Endothelial cell of umbilical vein (primary cell): Measurements from ENCODE around the gene TRPM5. TPM values are rescaled to one million over a fixed set of nuclear protein-coding genes. Genes with fewer than 3 reads are reported as not detected.

Experiments
- BruUV-seq: library from RNA; stranded (reverse); fragments of 400-500 nt; replicated peaks from 2 replicates; lab custom pipeline; 2021; lab: Mats Ljungman, UMichigan
- CTCF ChIA-PET: fragments of 300-600, 350-600 bp; sonication (Branson Sonifier 250); formaldehyde crosslinking; loops from one replicate; lab custom pipeline; 2021; ENCODE audit warnings: antibody characterized with exemption, inconsistent platforms; lab: Charles Lee
- POLR2A ChIA-PET: fragments of 300-600, 350-600 bp; sonication (Branson Sonifier 250); formaldehyde crosslinking; loops from one replicate; lab custom pipeline; 2021; ENCODE audit warnings: antibody characterized with exemption, inconsistent platforms; lab: Charles Lee
- DNase-seq: peaks from one replicate; pipeline ENCODE4 v3.0.0-alpha.2; 2011; ENCODE audit warnings: low read depth, low spot score
- FAIRE-seq: peaks from 2 replicates; lab custom pipeline; 2011; peaks lifted over from hg19 to GRCh38; lab: Jason Lieb, UNC
- H2AFZ ChIP-seq: 2 replicates; pipeline ENCODE4 v1.6.0; 2012; ENCODE audit warnings: low read depth, low read length, control low read depth, inconsistent platforms
- H3K27ac ChIP-seq: 2 replicates; pipeline ENCODE4 v1.5.1; 2011; ENCODE audit warnings: low read depth, mild to moderate bottlenecking, control low read depth, low read length, moderate library complexity; ENCODE audit not compliant: insufficient read depth
- H3K27me3 ChIP-seq, 2 experiments: 2 replicates each; pipeline versions ENCODE4 v1.6.0 to v1.6.1; 2011; ENCODE audit warnings: low read length in 2 of 2, mixed read lengths in 1 of 2; ENCODE audit not compliant: control insufficient read depth in 2 of 2, insufficient read depth in 2 of 2
- H3K36me3 ChIP-seq, 2 experiments: 2 replicates in 1 of 2; 3 replicates in 1 of 2; pipeline ENCODE4 v1.5.1; 2011; ENCODE audit warnings: low read length in 2 of 2, mild to moderate bottlenecking in 1 of 2, moderate library complexity in 1 of 2; ENCODE audit not compliant: control insufficient read depth in 2 of 2, insufficient read depth in 2 of 2; ENCODE audit errors: extremely low read depth in 1 of 2
- H3K4me1 ChIP-seq: 3 replicates; pipeline ENCODE4 v1.5.1; 2011; ENCODE audit warnings: mild to moderate bottlenecking, low read length; ENCODE audit not compliant: control insufficient read depth, insufficient read depth; ENCODE audit errors: extremely low read depth
- H3K4me2 ChIP-seq: 2 replicates; pipeline ENCODE4 v1.6.1; 2011; ENCODE audit warnings: low read length, control low read depth, mixed read lengths; ENCODE audit not compliant: insufficient read depth
- H3K4me3 ChIP-seq, 3 experiments: fragments of 200-600 bp in 1 of 3; sonication (generic), shearing (Covaris generic) in 1 of 3; replicated peaks in 1 of 3; 2 replicates each; pipeline ENCODE4 v1.5.1; 2011 to 2016; ENCODE audit warnings: control low read depth in 3 of 3, low read length in 3 of 3, mild to moderate bottlenecking in 2 of 3, inconsistent platforms in 1 of 3, low read depth in 1 of 3, moderate library complexity in 1 of 3; ENCODE audit not compliant: insufficient read depth in 1 of 3
- H3K79me2 ChIP-seq: 2 replicates; pipeline ENCODE4 v1.6.0; 2012; ENCODE audit warnings: low read length, inconsistent platforms; ENCODE audit not compliant: control insufficient read depth, insufficient read depth
- H3K9ac ChIP-seq: replicated peaks from 2 replicates; pipeline ENCODE3; 2011; ENCODE audit warnings: low read length, control low read depth; ENCODE audit not compliant: insufficient read depth; ENCODE audit errors: extremely low read depth
- H3K9me1 ChIP-seq: replicated peaks from 3 replicates; pipeline ENCODE4 v1.6.0; 2011; ENCODE audit warnings: mild to moderate bottlenecking, low read length; ENCODE audit not compliant: control insufficient read depth, insufficient read depth; ENCODE audit errors: extremely low read depth
- H3K9me3 ChIP-seq: replicated peaks from 2 replicates; pipeline ENCODE4 v1.5.1; 2012; ENCODE audit warnings: low read length, inconsistent platforms; ENCODE audit not compliant: control insufficient read depth, insufficient read depth
- H4K20me1 ChIP-seq: replicated peaks from 2 replicates; pipeline ENCODE3; 2011; ENCODE audit warnings: mild to moderate bottlenecking, low read length; ENCODE audit not compliant: control insufficient read depth, insufficient read depth; ENCODE audit errors: extremely low read depth
- EZH2 ChIP-seq: IDR thresholded peaks from 2 replicates; pipeline ENCODE4 v1.6.1; 2012; ENCODE audit warnings: borderline replicate concordance, low read depth, mild to moderate bottlenecking, moderate library complexity, low read length, inconsistent platforms; ENCODE audit not compliant: severe bottlenecking
- FOS ChIP-seq: IDR thresholded peaks from 2 replicates; pipeline ENCODE4 v1.6.1; 2011; ENCODE audit warnings: mild to moderate bottlenecking, low read length, moderate library complexity, borderline replicate concordance; ENCODE audit not compliant: insufficient read depth
- GATA2 ChIP-seq: IDR thresholded peaks from 2 replicates; pipeline ENCODE4 v1.7.0; 2011; ENCODE audit warnings: low read depth, mild to moderate bottlenecking, moderate library complexity, mixed read lengths, low read length; ENCODE audit not compliant: insufficient read length, insufficient read depth
- JUN ChIP-seq: IDR thresholded peaks from 2 replicates; pipeline ENCODE4 v1.6.1; 2011; ENCODE audit warnings: borderline replicate concordance, low read depth; ENCODE audit not compliant: insufficient read length, insufficient read depth
- MYC ChIP-seq: IDR thresholded peaks from one replicate; pipeline ENCODE4 v1.6.1; 2011; ENCODE audit warnings: mild to moderate bottlenecking, low read depth, low read length
- POLR2A ChIP-seq: IDR thresholded peaks from 2 replicates; pipeline ENCODE4 v1.6.1; 2012; ENCODE audit warnings: low read depth, mild to moderate bottlenecking, control low read depth, low read length
- POLR2AphosphoS5 ChIP-seq: IDR thresholded peaks from 2 replicates; pipeline ENCODE4 v1.6.1; 2012; ENCODE audit warnings: low read depth, mild to moderate bottlenecking, control low read depth, low read length, moderate library complexity; ENCODE audit not compliant: insufficient read depth
- dilution Hi-C: fragments of 300-500 bp; cut with MboI; formaldehyde crosslinking; loops from one replicate; pipeline ENCODE4 v1.15.0; 2019; ENCODE audit warnings: low sequenced_read_pairs; ENCODE audit not compliant: extremely low pct_ligation_motif_present
- intact Hi-C: fragments of 100-400 bp; cut with micrococcal nuclease; formaldehyde crosslinking; loops from one replicate; pipeline ENCODE4 v1.10.0; 2022
- polyA plus RNA-seq, 4 experiments: library from polyadenylated mRNA; depleted of rRNA in 3 of 4; stranded (reverse) in 3 of 4; unstranded in 1 of 4; fragments of >200 nt; gene quantifications; 2 replicates each; pipeline versions ENCODE4 v1.2.1 to v1.2.3, GENCODE V29; 2011 to 2012; ENCODE audit warnings: missing spikeins in 1 of 4
- total RNA-seq: library from RNA; stranded (reverse); gene quantifications from 2 replicates; pipeline ENCODE4 v1.2.3, GENCODE V29; 2021
- TF ChIP-seq, protein P1 (sequence below): IDR thresholded peaks from 2 replicates; pipeline ENCODE4 v1.6.1; 2011; ENCODE audit not compliant: insufficient read depth, insufficient read length
- TF ChIP-seq, protein P2 (sequence below), 2 donors: IDR thresholded peaks; 1 replicate in 1 of 2; 2 replicates in 1 of 2; pipeline ENCODE4 v1.5.1; 2011; ENCODE audit warnings: low read length in 2 of 2, mild to moderate bottlenecking in 2 of 2, moderate library complexity in 2 of 2, control low read depth in 1 of 2, inconsistent platforms in 1 of 2, low read depth in 1 of 2; ENCODE audit not compliant: insufficient read depth in 1 of 2; ENCODE audit errors: extremely low read depth in 1 of 2

TRPM5 gene
- total and polyA plus RNA-seq, 2 donors (not counting 3 experiments of a cell fraction or from before 2014, with no cell fraction given) = not detected

DNA sequence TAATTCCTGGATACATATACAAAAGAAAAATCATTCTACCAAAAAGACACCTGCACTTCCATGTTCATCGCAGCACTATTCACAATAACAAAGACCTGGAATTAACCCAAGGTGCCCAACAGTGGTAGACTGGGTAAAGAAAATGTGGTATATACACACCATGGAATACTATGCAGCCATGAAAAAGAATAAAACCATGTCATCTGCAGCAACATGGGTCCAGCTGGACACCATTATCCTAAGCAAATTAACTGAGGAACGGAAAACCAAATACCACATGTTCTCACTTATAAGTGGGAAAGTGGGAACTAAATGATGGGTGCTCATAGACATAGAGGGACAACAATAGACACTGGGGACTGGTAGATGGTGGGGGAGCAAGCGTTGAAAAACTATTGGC is 4.5 kb downstream of the TRPM5 start:
- Histone ChIP-seq H3K27ac (no peak overlapping the region), H3K9me3 (no peaks in the 10 kb centered on the region), H4K20me1 (no peaks in the 10 kb centered on the region), H3K9ac (no peak overlapping the region), H3K9me1 (no peaks in the 10 kb centered on the region), H3K4me3 (no peak overlapping the region), H3K36me3 (no peaks in the 10 kb centered on the region), H3K79me2 (no peaks in the 10 kb centered on the region), H3K4me2 (no peak overlapping the region), H2AFZ (no peak overlapping the region), H3K4me1 (no peaks in the 10 kb centered on the region), H3K27me3 (peaks cover 2 to 8% of the 10 kb centered on the region in 2 experiments)
- intact Hi-C loops (no loop called here), dilution Hi-C loops (no loop called here)
- TF ChIP-seq, protein P1, sequence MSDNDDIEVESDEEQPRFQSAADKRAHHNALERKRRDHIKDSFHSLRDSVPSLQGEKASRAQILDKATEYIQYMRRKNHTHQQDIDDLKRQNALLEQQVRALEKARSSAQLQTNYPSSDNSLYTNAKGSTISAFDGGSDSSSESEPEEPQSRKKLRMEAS = no peak
- TF ChIP-seq FOS (no peak), POLR2AphosphoS5 (no peak), GATA2 (no peak), POLR2A (no peak), MYC (no peak), EZH2 (no peak), JUN (no peak)
- TF ChIP-seq, protein P2, sequence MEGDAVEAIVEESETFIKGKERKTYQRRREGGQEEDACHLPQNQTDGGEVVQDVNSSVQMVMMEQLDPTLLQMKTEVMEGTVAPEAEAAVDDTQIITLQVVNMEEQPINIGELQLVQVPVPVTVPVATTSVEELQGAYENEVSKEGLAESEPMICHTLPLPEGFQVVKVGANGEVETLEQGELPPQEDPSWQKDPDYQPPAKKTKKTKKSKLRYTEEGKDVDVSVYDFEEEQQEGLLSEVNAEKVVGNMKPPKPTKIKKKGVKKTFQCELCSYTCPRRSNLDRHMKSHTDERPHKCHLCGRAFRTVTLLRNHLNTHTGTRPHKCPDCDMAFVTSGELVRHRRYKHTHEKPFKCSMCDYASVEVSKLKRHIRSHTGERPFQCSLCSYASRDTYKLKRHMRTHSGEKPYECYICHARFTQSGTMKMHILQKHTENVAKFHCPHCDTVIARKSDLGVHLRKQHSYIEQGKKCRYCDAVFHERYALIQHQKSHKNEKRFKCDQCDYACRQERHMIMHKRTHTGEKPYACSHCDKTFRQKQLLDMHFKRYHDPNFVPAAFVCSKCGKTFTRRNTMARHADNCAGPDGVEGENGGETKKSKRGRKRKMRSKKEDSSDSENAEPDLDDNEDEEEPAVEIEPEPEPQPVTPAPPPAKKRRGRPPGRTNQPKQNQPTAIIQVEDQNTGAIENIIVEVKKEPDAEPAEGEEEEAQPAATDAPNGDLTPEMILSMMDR (IDR thresholded peaks at IDR 0.05; ENCODE audit: extremely low read depth in 1 of 2, insufficient read depth in 1 of 2, low read depth in 1 of 2, low read length in 2 of 2) = no peak
- CTCF ChIA-PET = no interaction called here
- POLR2A ChIA-PET = no interaction called here
- DNase-seq (no peak), FAIRE-seq (no peak)
- BruUV-seq = no TSS peak
